ENCODE measurements around the gene ZNF692.
"Not testable (repeated sequence)": the region's sequence is repeated elsewhere in the genome, so short reads cannot be mapped to it uniquely, and the experiment has no call there.

ZNF692 gene, protein sequence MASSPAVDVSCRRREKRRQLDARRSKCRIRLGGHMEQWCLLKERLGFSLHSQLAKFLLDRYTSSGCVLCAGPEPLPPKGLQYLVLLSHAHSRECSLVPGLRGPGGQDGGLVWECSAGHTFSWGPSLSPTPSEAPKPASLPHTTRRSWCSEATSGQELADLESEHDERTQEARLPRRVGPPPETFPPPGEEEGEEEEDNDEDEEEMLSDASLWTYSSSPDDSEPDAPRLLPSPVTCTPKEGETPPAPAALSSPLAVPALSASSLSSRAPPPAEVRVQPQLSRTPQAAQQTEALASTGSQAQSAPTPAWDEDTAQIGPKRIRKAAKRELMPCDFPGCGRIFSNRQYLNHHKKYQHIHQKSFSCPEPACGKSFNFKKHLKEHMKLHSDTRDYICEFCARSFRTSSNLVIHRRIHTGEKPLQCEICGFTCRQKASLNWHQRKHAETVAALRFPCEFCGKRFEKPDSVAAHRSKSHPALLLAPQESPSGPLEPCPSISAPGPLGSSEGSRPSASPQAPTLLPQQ

GRCh38 chr1:248858891-248859889, at the start of gene ZNF692:
Gene ZNF692, minus strand, starts transcription at chr1:248859085. Its CDS starts 776 bp downstream, at chr1:248858309.
- DNase-seq = peak; percentile 95

DNA sequence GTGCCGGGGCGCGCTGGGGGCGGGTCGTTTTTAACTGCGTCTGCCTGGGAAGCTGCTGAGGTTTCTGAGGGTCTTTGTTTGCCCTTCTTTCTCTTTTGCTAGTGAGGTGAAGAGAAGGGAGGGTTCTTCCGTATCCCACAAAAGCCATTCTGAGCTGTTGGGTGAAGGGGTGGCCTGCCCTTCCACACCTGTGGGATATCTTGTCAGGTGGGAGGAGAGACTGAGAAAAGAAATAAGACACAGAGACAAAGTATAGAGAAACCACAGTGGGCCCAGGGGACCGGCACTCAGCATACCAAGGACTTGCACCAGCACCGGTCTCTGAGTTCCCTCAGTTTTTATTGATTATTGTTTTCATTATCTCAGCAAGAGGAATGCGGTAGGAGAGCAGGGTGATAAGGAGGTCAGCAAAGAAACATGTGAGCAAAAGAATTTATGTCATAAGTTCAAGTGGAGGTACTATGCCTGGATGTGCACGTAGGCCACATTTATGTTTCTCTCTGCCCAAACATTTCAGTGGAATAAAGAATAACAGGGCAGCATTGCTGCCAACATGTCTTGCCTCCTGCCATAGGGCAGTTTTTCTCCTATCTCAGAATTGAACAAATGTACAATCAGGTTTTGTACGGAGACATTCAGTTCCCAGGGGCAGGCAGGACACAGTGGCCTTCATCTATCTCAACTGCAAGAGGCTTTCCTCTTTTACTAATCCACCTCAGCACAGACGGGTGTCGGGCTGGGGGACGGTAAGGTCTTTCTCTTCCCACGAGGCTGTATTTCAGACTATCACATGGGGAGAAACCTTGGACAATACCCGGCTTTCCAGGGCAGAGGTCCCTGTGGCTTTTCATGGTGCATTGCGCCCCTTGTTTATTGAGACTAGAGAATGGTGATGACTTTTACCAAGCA, 48.1 kb upstream of the ZNF692 start:
- DNase-seq = no peak

GRCh38 chr1:248906009-248906752, 47.3 kb upstream of the ZNF692 start, which contains the start of gene PGBD2:
Gene PGBD2, plus strand, starts transcription at chr1:248906235. Its CDS starts 7,628 bp downstream, at chr1:248913863.
- peak; percentile 81 for DNase-seq

DNA sequence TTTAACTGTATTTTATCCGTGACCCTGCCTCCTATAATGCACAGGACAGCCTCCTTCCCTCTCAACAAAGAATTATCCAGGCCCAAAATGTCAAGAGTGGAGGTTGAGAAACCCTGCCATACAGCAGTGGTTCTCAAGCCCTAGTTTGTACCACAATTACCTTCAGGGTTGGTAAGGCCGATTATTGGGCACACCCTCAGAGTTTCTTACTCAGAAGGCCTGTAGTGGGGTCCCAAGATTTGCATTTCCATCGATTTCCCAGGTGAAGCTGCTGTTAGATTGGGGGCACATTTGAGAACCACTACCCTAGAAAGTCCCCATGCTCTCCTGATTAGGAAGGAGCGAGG, 46.8 kb upstream of the ZNF692 start:
- no peak for DNase-seq

DNA sequence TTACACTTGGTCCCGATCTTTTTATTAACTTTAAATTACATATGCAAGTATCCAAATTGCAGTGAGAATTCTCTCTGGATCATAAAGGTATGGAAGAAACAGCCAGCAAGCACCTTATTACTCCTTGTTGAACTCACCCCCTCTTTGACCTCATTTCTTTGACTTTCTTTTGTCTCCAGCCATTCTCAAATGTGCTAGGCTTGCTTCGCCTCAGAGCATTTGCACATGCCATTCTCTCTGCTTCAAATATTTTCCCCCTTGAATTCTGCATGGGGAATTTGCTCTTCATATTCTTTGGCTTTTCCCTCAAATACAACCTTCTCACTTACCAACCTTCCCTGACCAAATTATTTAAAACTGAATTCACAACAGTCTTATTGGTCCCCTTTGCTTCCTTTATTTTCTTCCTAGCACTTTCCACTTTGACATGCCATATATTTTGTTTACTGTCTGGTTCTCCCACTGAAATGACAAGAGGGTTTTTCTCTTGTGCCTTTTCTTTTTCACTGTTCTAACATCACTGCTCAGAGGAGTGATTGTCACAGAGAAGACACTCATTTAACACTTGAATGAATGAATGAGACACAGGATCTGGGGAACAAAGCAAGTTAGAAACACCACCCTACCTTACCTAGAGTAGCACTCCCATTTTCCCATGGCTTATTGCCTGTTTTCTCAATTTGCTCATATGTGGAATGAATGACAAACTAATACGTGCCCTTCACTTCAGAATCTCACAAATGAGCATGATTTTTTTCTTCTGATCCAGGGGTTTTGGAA, 45.7 kb upstream of the ZNF692 start:
- DNase-seq = no peak

DNA sequence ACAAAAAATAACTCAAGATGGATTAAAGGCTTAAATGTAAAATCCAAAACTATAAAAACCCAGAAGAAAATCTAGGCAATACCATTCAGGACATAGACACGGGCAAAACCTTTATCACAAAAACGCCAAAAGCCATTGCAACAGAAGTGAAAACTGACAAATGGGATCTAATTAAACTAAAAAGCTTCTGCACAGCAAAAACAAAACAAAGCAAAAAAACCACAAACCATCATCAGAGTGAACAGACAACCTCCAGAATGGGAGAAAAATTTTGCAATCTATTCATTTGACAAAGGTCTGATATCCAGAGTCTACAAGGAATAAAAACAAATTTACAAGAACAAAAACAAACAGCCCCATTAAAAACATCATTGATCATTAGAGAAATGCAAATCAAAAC, 42.7 kb upstream of the ZNF692 start:
- no peak for DNase-seq

DNA sequence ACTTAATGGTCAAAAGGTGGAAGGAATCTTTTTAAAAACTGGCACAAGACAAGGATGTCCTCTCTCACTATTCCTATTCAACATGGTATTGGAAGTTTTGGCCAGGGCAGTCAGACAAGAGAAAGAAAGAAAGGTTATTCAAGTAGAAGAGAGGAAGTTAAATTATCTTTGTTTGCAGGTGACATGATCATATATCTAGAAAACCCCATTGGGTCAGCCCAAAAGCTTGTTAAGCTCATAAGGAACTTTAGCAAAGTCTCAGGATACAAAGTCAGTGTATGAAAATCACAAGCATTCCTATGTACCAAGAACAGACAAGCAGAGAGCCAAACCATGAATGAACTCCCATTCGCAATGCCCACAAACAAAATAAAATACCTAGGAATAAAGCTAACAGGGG, 41.8 kb upstream of the ZNF692 start:
- no peak for DNase-seq

DNA sequence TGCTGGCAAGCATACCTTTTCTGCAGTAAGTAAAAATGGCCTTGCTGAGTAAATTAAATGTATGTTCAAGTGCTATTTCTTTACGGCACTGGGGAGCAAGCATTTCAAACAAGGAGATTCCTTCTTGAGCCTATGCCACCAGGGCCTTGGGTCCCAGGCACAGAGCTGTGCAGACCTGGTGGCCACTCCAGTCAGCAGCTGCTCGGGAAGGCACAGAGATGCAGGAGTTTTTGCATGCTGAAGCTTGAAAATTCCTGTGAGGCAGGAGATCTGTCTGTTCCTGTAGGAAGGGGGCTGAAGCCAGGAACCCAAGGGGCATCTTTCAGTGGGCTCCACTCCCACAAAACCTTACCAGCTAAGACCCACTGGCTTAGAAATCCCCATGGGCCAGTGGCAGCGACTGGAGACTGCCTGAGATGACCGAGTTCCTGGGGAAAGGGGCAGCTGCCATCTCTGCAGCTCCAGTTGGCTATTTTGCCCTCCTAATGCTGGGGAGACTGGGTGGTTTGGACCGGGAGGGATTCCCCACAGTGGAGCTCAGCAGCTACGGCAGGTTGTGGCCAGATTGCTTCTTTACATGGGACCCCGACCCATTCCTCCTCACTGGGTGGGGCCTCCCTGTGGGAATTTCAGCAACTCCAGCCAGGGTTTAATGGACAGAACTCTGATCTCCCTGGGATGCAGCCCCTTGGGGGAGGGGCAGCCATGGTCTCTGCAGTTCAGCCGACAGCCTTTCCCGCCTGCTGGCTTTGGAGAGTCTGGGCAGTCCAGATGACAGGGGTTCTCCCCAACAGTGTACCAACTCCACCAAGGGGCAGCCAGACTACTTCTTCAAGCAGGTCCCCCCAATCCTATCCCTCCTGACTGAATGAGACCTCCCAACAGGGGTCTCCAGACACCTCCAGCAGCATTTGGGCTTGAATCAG, 38.8 kb upstream of the ZNF692 start:
- DNase-seq = no peak

DNA sequence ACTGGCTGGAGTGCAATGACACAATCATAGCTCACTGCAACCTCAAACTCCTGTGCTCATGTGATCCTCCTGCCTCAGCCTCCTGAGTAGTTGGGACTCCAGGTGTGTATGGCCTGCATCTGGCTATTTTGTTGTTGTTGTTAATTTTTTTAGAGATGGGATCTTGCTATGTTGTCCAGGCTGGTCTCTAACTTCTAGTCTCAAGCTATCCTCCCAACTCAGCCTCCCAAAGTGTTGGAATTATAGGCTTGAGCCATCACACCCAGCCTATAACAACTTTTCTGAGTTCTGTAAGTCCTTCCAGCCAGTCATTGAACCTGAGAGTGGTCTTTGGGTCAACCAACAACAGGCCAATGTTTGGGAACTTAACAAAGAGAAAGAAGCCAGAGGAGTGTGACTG, 36.0 kb upstream of the ZNF692 start:
- DNase-seq = no peak

GRCh38 chr1:248892590-248892989, 33.7 kb upstream of the ZNF692 start:
- no peak for DNase-seq

DNA sequence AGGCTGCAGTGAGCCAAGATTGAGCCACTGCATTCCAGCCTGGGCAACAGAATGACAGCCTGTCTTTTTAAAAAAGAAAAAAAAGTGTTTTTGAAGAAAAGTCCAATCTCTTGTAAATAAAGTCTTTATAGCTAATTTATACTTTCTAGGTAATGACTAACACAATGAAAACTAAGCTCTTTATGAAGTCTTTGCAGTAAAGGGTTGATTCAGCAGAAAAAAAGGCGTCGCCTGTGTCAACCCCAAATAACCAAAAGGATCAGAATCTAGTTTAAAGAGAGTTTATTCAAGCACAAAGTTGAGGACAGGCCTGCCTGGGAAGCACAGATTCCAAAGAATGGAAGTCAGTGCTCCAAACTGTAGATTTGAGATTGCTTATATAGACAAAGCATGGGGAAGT, 32.9 kb upstream of the ZNF692 start:
- DNase-seq = no peak

DNA sequence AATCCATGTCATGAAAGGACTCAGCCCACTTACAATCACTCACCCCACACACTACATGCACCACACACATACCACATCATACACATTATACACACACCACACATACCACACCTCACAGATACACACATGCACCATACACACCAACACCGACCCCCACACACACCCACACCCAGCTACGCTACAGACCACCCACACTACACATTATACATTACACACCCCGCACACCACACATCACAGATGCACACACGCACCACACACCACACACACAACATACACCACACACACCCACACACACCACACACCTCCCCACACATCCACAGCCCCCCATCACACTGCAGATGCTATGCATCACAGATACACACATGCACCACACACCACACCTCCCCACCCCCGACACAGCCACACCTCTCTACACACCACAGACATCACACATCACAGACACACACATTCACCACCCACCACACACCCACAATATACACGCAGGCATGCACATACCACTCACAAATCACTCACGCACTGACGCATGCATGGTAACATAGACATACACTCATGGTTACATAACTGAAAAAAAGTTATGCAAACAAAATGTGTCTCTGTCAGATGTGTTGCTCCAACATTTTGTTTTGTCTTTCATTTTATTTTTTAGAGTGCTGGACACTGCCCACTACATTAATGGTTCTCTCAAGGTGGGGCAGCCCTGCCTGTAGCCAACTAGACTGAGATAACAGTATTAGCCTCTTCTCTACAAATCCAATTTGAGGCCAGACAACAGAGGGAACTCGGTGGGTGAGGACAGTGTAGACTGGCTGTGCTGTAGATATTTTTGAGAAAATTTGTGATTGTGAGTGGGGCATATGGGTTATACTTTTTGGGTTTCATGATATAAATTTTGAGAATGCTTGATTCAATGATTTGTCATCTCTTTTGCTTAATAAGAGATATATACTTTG, 31.9 kb upstream of the ZNF692 start:
- no peak for DNase-seq

- not testable (repeated sequence) for DNase-seq
These were observed 31.0 kb upstream of the ZNF692 start for GRCh38 chr1:248889914-248890243.

- DNase-seq = no peak
These were observed 27.5 kb upstream of the ZNF692 start for GRCh38 chr1:248886237-248886895.

GRCh38 chr1:248885646-248886045, 26.8 kb upstream of the ZNF692 start:
- DNase-seq = no peak

DNA sequence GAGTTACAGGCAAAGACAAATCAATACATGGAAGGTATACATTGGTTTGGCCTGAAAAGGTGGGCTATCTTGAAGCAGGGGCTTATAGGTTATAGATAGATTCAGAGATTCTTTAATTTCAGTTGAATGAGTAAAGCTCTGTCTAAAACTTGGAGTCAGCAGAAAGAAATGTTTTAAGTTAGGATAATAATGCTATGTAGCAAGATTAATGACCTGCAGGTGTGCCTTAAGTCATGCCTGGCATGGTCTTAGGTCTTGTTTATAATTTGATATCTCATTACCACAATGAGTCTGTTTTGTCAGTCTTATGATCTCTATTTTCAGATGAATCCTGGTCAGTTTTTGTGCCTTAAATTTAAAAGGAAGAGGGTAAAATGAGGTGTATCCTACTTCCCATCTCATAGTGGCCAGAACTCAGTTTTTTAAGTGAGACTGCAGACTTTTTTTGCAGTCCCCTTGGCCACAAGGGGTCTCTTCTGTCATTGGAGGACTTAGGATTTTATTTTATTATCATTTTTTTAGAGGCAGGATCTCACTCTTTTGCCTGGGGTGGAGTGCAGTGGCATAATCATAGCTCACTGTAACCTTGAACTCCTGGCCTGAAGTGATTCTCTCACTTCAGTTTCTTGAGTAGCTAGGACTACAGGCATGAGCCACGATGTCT, 25.9 kb upstream of the ZNF692 start:
- no peak for DNase-seq

GRCh38 chr1:248882427-248882826, 23.5 kb upstream of the ZNF692 start:
- not testable (repeated sequence) for DNase-seq
